Left lung (tissue), 10 donors: ENCODE measurements around the gene VPS54. TPM values are rescaled to one million over a fixed set of nuclear protein-coding genes. Genes with fewer than 3 reads are reported as not detected.
"Not testable (repeated sequence)": the region's sequence is repeated elsewhere in the genome, so short reads cannot be mapped to it uniquely, and the experiment has no call there.

ENCODE experiments used
- ATAC-seq: fragments of 200-7000 bp; cut with Tn5 transposase; one replicate; pipeline ENCODE4 v1.9.1; 2020; ENCODE audit warnings: moderate library complexity
- DNase-seq, 4 donors: peaks; one replicate each; pipeline ENCODE4 v3.0.0-alpha.2; 2013 to 2020
- H3K27ac ChIP-seq, 2 donors: fragments of 200-600 bp; sonication (generic) in 1 of 2; one replicate each; pipeline versions ENCODE4 v1.5.0 to v1.8.0; 2020 to 2021
- H3K27me3 ChIP-seq, 2 donors: fragments of 200-600 bp; sonication (generic) in 1 of 2; one replicate each; pipeline versions ENCODE4 v1.5.0 to v1.8.0; 2020 to 2021
- H3K36me3 ChIP-seq, 2 donors: fragments of 200-600 bp; sonication (generic) in 1 of 2; one replicate each; pipeline versions ENCODE4 v1.5.0 to v1.8.0; 2020 to 2021
- H3K4me1 ChIP-seq, 2 donors: fragments of 200-600 bp; one replicate each; pipeline ENCODE4 v1.8.0; 2021
- H3K4me3 ChIP-seq, 2 donors: fragments of 200-600 bp; sonication (generic) in 1 of 2; one replicate each; pipeline versions ENCODE4 v1.5.0 to v1.8.0; 2020 to 2021; ENCODE audit warnings: mild to moderate bottlenecking in 1 of 2
- H3K9me3 ChIP-seq, 2 donors: fragments of 200-600 bp; sonication (generic) in 1 of 2; one replicate each; pipeline versions ENCODE4 v1.5.0 to v1.8.0; 2020 to 2021
- intact Hi-C, 2 donors: fragments of 100-400 bp; cut with DNase I; formaldehyde crosslinking; loops; one replicate each; pipeline versions ENCODE4 v1.11.2 to v1.14.2; 2022
- polyA plus RNA-seq, 6 donors: library from polyadenylated mRNA; unstranded; fragments of 120-200 nt; gene quantifications; one replicate each; pipeline ENCODE4 v1.2.1, GENCODE V29; 2013; ENCODE audit not compliant: insufficient read length in 6 of 6
- total RNA-seq, 2 donors: library from RNA; stranded (reverse); fragmentation: NEBNext Ultra II Directional; extraction: Animal tissue kit (Norgen Biotek cat#: 25700); gene quantifications; one replicate each; pipeline ENCODE4 v1.2.1, GENCODE V29; 2021
- TF ChIP-seq, protein P1 (sequence below), 2 donors: fragments of 200-600 bp; sonication (generic) in 1 of 2; IDR thresholded peaks; one replicate each; pipeline versions ENCODE4 v1.5.0 to v1.8.0; 2021; ENCODE audit warnings: antibody characterized with exemption in 2 of 2
- donor health status: DM: no; HTN: yes; CAD: no.
- donor health status: DM: no; HTN: no; CAD: no.

Gene VPS54
- total and polyA plus RNA-seq, 8 donors, result 24.1 to 53.2 (median 47.3) TPM

DNA sequence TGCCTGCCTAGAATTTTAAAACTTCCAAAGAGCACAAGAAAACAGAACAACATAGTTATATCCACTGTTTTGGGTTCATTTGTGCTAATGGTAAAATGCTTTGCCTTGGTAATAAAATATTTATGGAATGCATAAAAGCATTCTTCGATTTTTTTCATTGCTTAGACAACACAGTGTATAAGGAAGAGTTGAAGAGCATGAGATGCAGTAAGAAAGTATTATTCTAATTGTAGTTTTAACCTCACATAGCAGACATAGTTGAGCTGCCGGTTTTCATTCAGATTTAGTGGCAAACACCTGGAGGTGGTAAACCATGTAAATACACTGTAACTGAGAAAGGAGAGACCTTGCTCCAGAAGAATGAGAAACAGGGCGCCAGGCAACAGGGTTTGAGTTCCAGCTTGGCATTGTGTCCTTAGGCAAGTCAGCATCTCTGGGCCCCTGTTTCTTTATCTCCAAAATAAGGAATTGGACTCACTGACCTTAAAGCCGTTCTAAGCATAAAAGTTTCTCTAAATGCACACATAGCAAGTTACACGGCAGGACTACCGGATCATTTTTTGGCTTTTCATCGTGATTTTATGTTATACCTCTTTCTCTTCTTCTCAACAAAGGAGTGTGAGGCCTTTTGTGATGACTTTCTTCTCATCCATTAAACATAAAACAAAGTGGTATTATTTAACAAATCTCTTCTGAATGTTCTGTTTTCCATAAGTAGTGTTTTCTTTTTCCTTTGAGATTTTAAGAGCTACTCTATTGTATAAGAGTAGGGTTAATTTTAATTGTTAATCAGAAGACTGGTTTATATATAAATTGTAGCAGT is 169.6 kb downstream of the VPS54 start:
- Histone ChIP-seq H3K4me3 (no peak overlapping the region), H3K4me1 (peaks cover 3 to 82% of the 10 kb centered on the region in 2 donors), H3K36me3 (no peaks in the 10 kb centered on the region), H3K27ac (no peak overlapping the region), H3K27me3 (no peaks in the 10 kb centered on the region), H3K9me3 (no peaks in the 10 kb centered on the region)
- no peak for ATAC-seq
- intact Hi-C loops, result no loop called here
- TF ChIP-seq, protein P1, sequence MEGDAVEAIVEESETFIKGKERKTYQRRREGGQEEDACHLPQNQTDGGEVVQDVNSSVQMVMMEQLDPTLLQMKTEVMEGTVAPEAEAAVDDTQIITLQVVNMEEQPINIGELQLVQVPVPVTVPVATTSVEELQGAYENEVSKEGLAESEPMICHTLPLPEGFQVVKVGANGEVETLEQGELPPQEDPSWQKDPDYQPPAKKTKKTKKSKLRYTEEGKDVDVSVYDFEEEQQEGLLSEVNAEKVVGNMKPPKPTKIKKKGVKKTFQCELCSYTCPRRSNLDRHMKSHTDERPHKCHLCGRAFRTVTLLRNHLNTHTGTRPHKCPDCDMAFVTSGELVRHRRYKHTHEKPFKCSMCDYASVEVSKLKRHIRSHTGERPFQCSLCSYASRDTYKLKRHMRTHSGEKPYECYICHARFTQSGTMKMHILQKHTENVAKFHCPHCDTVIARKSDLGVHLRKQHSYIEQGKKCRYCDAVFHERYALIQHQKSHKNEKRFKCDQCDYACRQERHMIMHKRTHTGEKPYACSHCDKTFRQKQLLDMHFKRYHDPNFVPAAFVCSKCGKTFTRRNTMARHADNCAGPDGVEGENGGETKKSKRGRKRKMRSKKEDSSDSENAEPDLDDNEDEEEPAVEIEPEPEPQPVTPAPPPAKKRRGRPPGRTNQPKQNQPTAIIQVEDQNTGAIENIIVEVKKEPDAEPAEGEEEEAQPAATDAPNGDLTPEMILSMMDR (IDR thresholded peaks at IDR 0.05), result no peak
- DNase-seq, result no peak

DNA sequence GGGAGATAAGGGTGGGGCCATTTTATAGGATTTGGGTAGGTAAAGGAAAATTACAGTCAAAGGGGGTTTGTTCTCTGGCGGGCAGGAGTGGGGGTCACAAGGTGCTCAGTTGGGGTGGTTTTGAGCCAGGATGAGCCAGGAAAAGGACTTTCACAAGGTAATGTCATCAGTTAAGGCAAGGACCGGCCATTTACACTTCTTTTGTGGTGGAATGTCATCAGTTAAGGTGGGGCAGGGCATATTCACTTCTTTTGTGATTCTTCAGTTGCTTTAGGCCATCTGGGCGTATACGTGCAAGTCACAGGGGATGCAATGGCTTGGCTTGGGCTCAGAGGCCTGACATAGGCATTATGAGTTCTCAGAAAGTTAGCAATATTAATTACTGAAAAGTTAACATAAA is 171.7 kb downstream of the VPS54 start:
- H3K9me3 ChIP-seq, intact Hi-C loops, H3K4me3 ChIP-seq, H3K27ac ChIP-seq, H3K36me3 ChIP-seq, H3K27me3 ChIP-seq, DNase-seq, ATAC-seq: not testable (repeated sequence)
- H3K4me1 ChIP-seq, result peaks cover 20 to 83% of the 10 kb centered on the region in 2 donors

DNA sequence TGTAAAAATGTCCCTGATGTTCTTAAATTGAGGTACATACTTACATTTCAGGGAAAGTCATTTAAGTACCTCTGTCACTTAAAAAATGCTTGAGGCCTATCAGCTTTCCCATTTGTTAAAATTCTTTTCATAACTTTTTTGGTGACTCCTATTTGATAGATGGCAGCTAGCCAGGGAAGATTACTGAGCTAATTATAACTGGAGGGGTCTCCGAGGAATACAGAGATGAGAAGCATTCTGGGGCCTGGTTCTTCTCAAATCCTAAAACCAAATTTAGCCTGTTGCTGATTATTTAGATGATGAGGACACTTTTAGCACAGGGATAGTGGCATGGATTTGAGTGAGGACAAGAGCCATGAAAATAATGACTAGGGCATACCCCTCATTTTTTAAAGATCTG is 172.7 kb downstream of the VPS54 start:
- Histone ChIP-seq H3K36me3 (no peaks in the 10 kb centered on the region), H3K4me1 (peaks cover 20 to 72% of the 10 kb centered on the region in 2 donors), H3K4me3 (no peak overlapping the region), H3K27me3 (no peaks in the 10 kb centered on the region), H3K9me3 (no peaks in the 10 kb centered on the region), H3K27ac (no peak overlapping the region)
- ATAC-seq (no peak), DNase-seq (no peak)
- TF ChIP-seq, protein P1 (IDR thresholded peaks at IDR 0.05), result no peak
- intact Hi-C loops, result no loop called here

DNA sequence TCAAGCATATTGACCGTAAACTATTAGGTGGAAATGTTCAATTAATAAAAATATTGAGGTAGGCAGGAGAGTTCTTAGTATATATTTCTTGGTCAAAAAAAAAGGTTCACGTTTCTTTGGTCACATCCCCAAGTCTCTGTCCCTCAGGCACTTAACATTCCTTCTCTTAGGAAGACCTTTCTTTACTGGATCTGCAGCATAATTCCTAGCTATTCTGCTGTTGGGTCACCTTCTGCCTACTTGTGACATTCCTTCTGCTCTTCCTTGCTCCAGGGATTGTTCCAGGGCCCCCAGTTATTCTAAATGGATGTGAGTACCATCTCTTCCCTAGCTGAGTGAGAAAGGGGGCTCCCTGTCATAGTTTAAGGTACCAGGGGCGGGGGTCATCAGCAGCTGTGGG is 173.4 kb downstream of the VPS54 start:
- intact Hi-C loops, result no loop called here
- no peak overlapping the region for H3K27ac ChIP-seq
- DNase-seq (no peak), ATAC-seq (no peak)
- no peaks in the 10 kb centered on the region for H3K27me3 ChIP-seq
- no peaks in the 10 kb centered on the region for H3K36me3 ChIP-seq
- no peak overlapping the region for H3K4me3 ChIP-seq
- TF ChIP-seq, protein P1 (IDR thresholded peaks at IDR 0.05), result no peak
- no peaks in the 10 kb centered on the region for H3K9me3 ChIP-seq
- peaks cover 20 to 67% of the 10 kb centered on the region in 2 donors for H3K4me1 ChIP-seq

DNA sequence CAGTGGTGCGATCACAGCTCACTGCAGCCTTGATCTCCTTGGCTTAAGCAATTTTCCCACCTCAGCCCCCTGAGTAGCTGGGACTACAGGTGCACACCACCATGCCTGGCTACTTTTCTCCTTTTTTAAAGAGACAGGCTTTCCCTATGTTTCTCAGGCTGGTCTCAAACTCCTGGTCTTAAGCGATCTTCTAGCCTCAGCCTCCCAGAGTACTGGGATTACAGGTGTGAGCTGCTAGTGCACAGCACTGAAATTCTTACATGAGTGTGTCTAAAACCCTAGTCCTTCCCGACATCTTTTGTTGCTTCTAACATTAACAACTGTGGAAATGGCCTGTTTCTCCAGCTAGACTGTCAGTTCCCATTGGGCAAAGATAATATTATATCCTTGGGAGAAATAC is 174.6 kb downstream of the VPS54 start:
- Histone ChIP-seq H3K36me3 (no peaks in the 10 kb centered on the region), H3K4me1 (peaks cover 20 to 63% of the 10 kb centered on the region in 2 donors), H3K4me3 (peak overlapping the region in 1 of 2 donors; percentile 91), H3K9me3 (no peaks in the 10 kb centered on the region), H3K27ac (no peak overlapping the region), H3K27me3 (no peaks in the 10 kb centered on the region)
- TF ChIP-seq, protein P1 (IDR thresholded peaks at IDR 0.05), result no peak
- no peak for DNase-seq
- no peak for ATAC-seq
- intact Hi-C loops, result no loop called here
